GM13976 (cell line): ENCODE measurements around the gene HMX3.

ENCODE experiments used
- DNase-seq: peaks from one replicate; pipeline ENCODE4 v3.0.0; 2012; ENCODE audit warnings: low spot score
- in situ Hi-C: fragments of 300-500 bp; cut with MboI; formaldehyde crosslinking; loops from one replicate; pipeline ENCODE4 v1.12.0; 2022; ENCODE audit warnings: low sequenced_read_pairs, mixed read lengths, inconsistent platforms; ENCODE audit not compliant: unreplicated experiment
- TF ChIP-seq, protein P1 (sequence below): IDR thresholded peaks from 2 replicates; pipeline ENCODE4 v1.5.1; 2012; ENCODE audit warnings: borderline replicate concordance, mild to moderate bottlenecking; ENCODE audit not compliant: insufficient read depth; ENCODE audit errors: extremely low read depth, missing control alignments, control extremely low read depth

Gene HMX3

GRCh38 chr10:123147635-123148413, 12.1 kb downstream of the HMX3 start, which contains the start of gene HMX2:
Gene HMX2, plus strand, starts transcription at chr10:123148136. Its CDS starts 243 bp downstream, at chr10:123148379.
- peak; percentile 79 for DNase-seq
- in situ Hi-C loops, result no loop called here
- TF ChIP-seq, protein P1, sequence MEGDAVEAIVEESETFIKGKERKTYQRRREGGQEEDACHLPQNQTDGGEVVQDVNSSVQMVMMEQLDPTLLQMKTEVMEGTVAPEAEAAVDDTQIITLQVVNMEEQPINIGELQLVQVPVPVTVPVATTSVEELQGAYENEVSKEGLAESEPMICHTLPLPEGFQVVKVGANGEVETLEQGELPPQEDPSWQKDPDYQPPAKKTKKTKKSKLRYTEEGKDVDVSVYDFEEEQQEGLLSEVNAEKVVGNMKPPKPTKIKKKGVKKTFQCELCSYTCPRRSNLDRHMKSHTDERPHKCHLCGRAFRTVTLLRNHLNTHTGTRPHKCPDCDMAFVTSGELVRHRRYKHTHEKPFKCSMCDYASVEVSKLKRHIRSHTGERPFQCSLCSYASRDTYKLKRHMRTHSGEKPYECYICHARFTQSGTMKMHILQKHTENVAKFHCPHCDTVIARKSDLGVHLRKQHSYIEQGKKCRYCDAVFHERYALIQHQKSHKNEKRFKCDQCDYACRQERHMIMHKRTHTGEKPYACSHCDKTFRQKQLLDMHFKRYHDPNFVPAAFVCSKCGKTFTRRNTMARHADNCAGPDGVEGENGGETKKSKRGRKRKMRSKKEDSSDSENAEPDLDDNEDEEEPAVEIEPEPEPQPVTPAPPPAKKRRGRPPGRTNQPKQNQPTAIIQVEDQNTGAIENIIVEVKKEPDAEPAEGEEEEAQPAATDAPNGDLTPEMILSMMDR, result no peak

GRCh38 chr10:123148414-123149161, 12.8 kb downstream of the HMX3 start:
- peak; percentile 52 for DNase-seq
- TF ChIP-seq, protein P1, result no peak
- in situ Hi-C loops, result no loop called here

GRCh38 chr10:123149162-123149567, 13.4 kb downstream of the HMX3 start:
- in situ Hi-C loops, result no loop called here
- no peak for DNase-seq
- TF ChIP-seq, protein P1, result no peak

GRCh38 chr10:123149568-123150270, 13.9 kb downstream of the HMX3 start:
- in situ Hi-C loops, result loop anchor here (5.0 kb wide), 1 partner anchor 243 kb away; no protein-coding TSS in a partner anchor
- DNase-seq, result peak; percentile 36
- TF ChIP-seq, protein P1, result no peak

GRCh38 chr10:123150271-123150985, 14.7 kb downstream of the HMX3 start:
- TF ChIP-seq, protein P1, result no peak
- in situ Hi-C loops, result loop anchor here (5.0 kb wide), 1 partner anchor 242 kb away; no protein-coding TSS in a partner anchor

GRCh38 chr10:123150986-123151736, 15.4 kb downstream of the HMX3 start:
- TF ChIP-seq, protein P1, result peak; percentile 14
- peak; percentile 53 for DNase-seq
- in situ Hi-C loops, result loop anchor here (5.0 kb wide), 1 partner anchor 241 kb away; no protein-coding TSS in a partner anchor

More at GRCh38 chr10:123150271-123150985, 14.7 kb downstream of the HMX3 start:
- peak; percentile 42 for DNase-seq
